HG02885 (cell line): ENCODE results near the gene NLRP1.

ENCODE experiments used
- ATAC-seq: cut with Tn5 transposase; IDR thresholded peaks from one replicate; pipeline ENCODE4 v1.9.1; 2021; ENCODE audit warnings: mild to moderate bottlenecking; ENCODE audit not compliant: unreplicated experiment, poor library complexity

Gene NLRP1

DNA sequence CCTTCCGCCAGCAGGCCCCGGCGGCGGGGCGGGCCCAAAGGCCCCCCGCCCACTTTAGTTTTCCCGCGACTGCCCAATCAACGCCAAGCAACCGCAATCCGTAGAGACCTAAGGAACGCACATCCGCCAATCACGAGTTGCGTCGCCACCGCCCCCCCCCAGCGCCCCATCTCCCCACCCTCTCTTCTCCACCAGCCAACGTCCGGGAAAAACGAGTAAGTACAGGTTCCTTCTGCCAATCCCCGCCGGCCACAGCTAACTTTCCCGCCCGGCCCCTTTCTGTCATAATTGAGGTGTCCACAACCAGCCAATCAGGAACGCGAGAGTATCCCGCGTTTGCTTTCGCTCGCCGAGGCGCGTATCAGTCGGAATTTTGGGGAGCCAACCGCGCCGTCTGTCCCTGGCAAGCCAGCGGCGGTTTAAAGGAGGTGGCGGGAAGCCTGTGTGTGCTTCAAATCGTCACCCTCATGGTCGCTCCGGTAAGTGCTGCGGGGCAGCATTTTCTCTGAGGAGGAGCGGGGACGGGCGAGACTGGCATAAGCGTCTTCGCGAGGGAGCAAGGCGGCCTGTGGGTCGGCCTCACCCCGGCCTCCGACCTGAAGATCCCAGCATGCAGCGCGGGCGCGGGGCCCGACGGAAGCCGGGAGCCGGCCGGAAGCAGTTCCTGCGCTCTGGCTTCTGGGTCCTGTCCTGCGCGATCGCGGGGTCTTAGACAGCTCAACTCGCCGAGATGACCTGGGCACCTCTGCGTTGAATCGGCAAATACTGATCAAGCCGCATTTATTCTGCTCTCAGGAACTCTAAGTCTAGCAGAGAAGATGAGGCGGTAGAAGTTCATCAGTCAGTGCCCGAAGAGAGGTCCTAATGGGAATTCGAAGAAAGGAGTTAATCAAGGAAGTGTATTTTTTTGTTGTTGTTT lies 97.8 kb downstream of the NLRP1 start, which contains the start of gene MIS12:
Gene MIS12, plus strand, starts transcription at position 361 of the 919 bp plus-strand sequence. CDS start 2,297 bp downstream, outside the sequence.
- ATAC-seq = peak; percentile 86

DNA sequence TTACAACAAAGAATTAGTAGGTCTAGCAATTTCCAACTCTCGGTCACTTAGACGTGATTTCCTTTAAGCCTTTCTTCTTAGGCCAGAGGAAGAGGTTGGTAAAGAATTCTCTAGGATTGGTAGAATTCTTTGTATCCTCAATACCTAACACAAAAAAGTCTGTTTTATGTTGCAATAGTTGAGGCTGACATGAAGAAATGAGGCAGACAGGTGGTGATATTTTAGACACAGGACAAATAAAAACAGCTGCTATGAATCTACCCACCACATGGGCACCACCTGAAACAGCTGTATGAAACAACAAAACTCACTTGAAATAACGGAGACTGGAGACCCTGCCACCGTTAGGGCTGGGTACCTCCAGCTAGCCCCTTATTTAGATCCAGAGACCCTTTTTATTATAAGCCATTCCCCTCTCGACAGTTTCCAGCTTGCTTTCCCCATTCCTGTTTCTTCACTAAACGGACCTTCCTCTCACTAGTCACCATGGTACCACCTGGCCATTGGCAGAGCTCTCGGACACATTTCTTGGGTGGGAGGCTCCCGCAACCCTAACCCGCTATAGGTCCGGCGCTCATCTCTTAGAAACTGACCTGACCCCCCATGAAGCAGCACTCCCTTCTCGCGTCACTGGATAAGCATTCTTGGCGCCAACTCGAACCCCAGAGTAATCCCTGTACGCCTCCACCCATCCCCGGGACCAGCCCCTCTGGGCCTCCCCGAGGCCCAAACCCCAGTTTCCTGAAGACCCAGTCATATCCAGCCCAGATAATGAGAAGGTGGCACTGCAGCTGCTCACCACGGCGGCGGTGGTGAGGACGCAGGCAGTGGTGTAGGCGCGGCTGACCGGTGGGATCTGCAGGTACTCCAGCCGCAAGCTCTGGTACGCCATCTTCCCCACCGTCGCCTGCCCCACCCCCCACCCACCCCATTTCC lies 98.8 kb downstream of the NLRP1 start, which contains the start of gene DERL2:
Gene DERL2, minus strand, starts transcription at position 909 of the 936 bp plus-strand sequence. Its CDS starts 17 bp downstream, at position 892.
- peak; percentile 18 for ATAC-seq

DNA sequence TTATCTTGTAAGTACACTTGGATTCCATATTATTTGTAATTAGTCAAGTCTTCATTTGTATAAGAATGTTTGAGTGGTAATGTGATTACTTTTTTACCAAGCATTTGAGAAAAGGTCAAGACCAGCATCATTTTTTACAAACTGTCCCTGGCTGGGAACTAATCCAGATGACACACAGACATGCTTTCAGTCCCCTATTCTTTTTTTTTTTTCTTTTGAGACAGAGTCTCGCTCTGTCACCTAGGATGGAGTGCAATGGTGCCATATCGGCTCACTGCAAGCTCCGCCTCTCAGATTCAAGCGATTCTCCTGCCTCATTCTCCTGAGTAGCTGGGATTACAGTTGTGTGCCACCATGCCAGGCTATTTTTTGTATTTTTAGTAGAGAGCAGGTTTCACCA lies 102.9 kb downstream of the NLRP1 start:
- ATAC-seq = no peak

DNA sequence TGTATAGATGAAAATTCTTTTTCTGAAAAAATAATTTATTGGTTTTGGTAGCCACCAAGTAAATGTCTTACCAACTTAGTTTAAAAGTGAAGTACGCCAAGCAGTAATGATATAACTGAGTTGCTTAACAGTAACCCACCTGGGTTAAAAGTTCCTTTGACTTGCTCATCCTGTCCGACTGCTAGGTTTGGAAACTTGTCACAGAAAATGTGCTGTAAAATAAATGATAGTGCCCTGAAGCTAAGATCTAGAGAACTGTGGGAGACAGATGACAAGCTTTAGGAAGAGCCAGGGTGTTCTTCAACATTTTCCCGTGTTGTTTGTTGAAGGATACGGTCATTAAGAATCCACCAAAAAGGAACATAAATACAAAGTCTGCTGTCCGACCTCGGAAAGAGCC lies 103.3 kb downstream of the NLRP1 start:
- no peak for ATAC-seq

DNA sequence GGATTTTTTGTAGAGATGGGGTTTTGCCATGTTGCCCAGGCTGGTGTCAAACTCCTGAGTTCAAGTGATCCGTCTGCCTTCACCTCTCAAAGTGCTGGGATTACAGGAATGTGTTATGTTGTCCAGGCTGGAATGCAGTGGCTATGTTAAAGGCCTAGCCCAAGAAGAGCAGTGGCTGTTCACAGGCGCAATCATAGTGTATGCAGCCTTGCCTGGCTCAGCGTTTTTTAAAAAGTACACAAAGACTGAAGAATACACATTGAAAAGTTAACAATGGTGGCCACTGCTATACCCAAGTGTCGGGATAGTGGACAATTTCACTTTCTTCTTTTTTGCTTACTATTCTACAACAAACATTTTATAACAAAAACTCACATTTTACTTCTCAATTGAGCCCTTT lies 105.3 kb downstream of the NLRP1 start:
- ATAC-seq = no peak

DNA sequence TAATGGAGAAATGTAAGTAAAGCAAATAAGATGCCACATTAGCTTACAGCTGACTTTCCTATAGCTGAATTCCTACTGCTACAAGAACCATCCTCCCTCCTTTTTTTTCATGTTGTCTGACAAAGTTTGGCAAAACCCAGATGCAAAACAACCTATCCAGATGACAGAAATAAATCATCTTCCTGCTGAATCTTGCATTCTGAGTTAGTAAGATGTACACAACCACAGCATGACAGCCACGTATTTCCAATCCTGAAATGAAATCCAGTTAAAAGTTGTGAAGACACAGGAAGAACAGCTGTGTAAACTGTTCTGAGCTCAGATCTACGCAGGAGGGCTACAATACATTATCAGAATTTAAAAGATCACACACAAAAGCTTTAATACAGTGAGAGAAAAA lies 110.4 kb downstream of the NLRP1 start:
- ATAC-seq = no peak

DNA sequence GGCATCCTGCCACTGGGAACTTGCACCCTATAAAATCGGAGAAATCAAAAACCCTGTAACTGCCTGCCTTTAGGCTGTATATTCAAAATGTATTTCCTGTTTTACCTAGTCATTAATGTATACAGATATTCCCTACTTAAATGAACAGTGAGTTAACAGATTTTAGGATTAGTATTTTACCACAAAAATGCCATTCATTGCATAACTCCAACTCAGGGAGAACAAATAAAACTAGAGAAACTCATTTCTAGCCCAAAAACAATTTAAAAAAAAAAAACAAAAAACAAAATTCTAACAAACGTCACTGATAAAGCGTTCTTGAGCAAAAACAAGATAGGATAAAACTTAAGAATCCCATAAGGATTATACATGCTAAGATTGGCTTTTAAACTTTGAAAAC lies 111.8 kb downstream of the NLRP1 start:
- no peak for ATAC-seq

DNA sequence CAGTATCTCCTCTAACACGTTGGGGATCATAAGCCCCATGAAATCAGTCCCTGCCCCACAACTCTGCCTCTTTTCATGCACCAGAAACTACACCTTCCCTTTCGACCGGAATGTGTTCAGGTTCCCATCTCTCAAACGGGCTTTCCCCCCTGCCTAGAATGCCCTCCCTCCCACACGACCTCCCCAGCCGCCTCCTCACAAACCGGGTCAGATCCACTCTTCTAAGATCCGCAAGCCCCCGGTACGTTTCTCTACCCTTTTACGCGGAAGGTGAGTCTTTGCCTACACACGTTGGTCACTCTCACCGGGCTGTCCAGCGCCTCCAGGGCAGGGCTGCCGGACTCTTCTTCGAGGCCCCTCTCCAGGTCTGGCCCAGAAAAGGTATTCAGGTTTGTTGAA lies 116.2 kb downstream of the NLRP1 start:
- ATAC-seq = peak; percentile 13

DNA sequence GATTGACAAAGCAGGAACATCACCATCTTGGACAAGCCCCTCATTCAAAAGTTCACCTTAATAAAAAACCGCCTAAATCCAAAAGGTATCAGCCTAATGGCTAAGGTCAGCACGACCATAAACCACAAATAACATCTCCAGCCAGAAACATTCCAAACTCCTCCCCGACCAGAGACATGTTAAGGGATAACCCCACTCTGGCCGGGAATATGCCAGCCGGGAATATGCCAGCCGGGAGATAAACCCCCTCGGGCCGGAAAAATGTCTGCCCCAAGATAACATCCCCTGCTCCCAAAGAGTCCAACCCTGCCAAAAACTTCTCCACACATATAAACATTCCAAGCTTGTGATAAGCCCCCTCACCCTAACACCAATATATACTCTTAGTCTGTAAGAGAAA lies 116.9 kb downstream of the NLRP1 start:
- no peak for ATAC-seq

DNA sequence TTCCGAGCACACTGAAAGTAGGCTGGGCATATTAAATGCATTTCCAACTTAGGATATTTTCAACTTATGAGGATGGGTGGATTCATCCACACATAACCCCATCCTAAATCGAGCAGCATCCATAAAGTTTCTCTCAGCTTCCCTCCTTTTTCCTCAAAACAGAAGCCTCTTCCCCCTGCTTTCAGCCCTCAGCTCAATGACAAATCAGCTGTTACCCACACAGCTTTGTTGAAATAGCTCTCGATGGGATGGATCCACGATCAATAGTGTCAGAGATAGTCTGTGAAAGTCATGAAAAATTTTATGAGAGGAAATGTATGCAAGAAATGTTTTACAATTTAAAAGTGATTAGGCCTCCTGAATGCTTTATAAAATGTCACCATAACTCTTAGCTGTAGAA lies 118.0 kb downstream of the NLRP1 start:
- no peak for ATAC-seq

DNA sequence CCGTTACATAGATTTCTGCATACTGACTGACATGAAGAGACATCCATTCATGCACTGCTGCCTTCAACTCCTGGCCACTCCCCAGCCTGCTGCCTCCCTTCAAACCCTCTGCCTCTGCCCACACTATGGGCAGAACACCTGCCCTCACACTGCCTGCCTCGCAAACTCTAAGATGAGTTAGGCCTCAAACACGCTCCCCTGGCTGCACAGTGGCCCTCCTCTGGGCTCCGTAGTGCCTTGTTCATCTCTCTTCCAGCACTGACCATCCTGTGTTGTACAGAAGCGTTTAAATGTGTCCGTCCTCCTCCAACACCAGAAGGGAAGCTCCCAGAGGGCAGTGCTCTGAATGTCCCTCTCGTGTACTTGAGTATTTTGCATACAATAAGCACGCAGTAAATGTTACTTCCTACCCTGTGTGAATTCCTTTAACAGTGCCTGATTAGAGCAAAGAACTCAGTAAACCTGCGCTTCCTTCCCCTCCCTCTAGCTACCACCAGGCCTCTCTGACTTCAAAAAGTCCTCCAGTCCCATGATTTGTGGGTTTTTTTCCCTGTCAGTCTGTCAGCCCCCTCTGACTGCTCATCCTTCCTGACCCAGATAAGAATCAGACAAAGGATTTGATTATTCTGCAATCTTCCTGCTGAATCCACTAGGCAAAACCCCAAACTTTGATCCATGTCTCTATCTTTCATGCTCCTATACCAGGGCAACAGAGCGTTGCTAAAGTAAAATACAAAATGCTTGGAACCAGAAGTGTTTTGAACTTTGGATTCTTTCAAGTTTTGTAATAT lies 119.4 kb downstream of the NLRP1 start:
- no peak for ATAC-seq
